Measurements from ENCODE around the gene PARD3B.

Gene PARD3B

DNA sequence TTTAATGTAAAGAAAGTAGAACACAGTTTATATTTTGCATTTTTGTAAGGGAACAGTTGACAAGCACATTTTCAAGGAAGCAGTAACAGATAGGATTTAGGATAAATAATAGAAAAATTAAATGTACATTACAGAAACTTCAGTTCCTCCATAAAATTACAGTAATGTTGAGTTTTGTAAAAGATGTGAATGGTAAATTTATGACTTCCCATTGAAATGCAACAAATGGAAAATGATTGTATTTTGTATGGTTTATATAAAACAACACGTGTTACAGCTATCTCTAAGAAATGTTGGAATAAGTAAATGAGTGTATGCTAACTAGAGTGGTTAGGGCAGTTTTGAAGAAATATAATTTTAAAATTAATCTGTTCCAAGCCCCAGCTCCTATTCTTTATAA lies 227.3 kb downstream of the PARD3B start:
- DNase-seq = no peak

DNA sequence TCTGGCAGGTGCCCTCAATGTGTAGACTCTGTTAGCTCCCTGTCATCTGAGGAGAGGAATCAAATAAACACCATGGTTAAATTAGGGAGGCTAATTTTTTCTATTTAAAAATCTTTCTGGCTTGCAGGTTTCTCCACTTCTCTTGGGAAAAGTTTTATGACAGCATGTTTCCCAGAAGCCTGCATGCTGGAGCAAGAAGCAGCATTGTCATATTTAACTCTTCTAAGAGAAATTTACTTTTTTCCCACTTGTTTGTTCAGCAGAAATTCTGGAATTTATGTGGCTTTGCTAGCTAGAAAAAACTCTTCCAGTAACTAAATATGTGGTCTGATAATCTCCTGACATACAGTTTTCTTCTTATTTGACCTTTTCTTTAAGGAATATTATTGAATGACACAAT lies 230.5 kb downstream of the PARD3B start:
- no peak for DNase-seq

DNA sequence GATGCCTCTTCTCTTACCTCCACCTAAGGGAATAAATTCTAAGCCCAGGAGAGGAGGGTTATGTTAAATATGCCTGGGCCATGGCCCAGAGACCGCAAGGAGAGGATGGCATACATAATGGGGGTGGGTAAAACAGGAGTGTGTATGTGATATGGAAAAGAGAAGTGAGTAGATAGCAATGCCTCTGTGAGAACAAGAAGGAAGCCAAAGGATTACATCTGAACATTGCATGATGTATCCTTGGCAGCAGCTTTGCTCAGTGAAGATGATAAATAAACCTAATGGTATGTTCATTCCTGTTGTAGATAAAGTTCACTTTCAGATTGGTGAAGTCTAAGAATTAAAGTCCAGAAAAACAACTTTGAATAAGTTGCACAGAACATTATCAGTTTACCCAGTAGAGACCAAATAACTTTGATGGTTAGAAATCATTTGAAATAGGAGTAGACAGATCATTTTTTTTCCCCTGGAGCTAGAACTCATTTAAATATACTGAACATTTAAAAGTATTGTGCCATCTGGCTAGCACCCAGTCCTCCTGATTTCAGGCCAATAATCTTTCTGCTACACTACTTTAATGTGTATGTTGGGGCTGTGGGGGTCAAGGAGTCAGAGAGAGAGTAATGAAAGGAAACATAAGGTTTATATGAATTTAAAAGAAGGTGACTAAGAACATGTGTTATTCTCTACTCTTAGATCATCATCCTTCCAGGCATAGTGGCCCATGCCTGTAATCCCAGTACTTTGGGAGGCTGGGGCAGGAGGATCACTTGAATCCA lies 231.7 kb downstream of the PARD3B start:
- DNase-seq = no peak

DNA sequence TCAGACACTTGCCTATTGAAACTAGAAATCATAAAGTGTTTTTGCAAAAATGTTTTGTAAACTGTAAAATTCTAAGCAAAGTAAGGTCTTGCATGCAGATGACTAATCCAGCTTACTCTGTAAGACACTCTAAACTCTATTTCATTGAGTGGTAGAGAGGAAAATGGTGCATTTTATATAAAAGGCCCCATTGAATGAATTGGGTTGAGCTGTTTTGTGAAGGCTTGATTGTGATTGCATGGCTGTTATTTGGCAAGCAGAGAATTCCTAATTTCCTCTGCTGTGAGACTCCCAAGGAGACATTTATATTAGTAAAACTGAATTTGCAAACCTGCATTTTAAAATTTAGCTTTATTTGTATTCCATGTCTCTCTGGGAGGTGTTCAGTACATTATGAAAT lies 234.5 kb downstream of the PARD3B start:
- DNase-seq = no peak

DNA sequence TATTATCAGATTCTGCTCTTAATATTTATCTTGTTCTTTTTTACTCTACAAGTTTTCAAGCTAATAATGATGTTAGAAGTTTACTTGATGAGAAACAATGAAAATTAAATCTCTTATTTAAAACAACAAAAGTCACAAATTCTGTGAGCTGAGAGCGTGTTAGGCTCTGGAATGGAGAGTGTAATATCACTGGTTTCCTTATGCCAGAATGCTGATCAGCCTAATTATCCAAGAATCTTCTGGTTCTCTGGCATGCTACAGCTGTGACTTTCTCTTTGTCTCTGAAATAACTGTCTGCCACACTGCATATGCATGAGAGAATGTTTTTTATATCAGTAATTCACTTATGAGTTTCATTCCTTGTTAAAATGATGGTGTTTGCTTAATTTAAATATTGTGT lies 236.7 kb downstream of the PARD3B start:
- no peak for DNase-seq

DNA sequence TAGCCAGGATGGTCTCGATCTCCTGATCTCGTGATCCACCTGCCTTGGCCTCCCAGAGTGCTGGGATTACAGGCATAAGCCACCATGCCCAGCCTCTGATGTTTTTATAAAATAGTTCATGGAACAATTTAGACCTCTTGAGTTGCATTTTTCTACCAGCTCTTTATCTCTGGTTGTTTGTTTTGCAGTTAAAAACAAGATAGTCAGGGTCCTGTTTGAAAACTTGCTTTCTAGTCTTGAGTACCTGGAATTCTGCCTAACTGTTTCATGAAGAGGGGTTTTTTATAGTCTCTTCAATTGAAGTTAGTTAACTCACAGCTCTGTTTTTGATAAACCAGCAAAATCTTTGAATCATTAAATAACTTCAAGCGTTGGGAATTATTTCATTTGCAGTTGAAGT lies 244.8 kb downstream of the PARD3B start:
- DNase-seq = no peak

DNA sequence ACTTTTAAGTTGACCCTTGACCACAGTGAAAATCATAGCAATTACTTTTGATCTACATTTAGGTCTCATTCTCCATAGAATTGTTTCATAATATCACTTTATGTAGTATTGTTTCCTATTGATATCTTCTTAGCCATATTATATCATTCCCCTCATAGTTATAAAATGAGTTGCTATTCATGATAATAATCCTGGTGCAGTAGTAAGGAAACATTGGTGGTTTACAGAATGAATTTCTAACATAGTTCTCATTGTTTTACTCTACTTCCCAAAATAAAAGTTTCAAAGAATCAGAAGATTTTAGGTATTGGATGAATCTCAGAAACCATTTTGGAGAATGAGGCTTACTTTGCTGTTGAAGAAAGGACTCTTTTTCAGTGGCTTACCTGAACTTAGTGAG lies 246.0 kb downstream of the PARD3B start:
- DNase-seq = no peak

DNA sequence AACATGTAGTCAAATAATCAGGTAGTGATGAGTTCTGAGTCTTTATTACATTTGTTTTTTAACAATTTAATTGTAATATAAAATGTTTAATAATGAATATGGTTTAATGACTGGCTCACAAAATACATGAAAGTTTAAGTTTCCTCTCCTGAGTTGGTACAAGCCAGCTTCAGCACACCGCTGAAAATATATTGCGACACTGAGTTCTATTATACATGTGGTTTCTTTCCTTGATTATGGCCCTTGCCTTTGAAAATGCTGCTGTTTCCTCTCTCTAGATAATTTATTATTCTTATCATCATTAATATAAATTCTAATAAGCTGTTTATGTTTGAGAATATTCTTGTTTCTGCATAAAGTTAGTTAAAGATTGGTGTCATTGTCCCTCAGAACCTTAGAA lies 249.3 kb downstream of the PARD3B start:
- DNase-seq = no peak

DNA sequence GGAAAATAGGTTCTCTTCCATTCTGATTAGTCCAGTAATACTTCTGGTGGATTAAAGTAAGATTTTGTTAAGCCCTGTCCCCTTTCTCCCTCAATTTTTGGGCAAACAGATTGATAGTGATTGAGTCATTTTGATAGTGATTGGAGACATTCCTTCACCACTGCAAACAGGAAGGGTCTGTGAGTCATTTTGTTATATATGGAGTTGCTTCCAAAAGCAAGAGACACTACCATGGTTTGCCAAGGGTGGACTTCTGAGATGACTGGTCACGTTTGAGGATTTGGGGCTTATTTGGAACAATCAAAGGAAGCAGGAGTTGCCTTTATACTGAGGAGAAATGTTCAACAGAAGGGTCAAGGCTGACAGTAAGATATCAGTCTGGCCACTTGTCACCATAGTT lies 249.9 kb downstream of the PARD3B start:
- no peak for DNase-seq

DNA sequence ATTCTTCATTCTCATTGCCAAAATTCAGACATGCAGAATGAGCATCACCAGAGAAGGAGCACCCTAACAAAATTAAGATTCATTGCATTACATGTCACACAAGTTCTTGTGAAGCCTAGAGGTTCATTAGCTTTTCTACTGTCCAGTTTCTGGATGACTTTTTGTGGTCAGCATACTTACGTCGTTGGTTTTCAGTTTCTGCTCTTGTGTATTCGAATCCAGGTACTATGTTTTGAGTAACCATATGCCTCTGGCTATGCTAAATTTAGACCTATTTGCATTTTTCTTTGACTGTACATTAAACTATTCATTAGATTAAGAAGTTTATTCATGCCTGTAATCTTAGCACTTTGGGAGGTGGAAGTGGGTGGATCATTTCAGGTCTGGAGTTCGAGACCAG lies 251.3 kb downstream of the PARD3B start:
- DNase-seq = no peak

DNA sequence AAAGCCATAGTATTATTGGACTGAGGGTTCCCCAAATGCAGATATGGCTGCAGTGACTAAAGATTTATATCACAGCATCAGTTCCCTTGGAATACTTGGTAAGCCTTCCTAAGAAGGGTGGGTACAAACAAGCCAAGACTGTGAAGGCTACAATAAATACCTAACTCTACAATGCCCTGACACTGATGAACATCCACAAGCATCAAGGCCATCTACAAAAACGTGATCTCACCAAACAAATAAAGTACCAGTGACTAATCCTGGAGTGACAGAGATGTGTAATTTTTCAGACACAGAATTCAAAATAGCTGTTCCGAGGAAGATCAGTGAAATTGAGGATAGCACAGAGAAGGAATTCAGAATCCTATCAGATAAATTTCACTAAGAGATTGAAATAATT lies 254.5 kb downstream of the PARD3B start:
- DNase-seq = no peak

DNA sequence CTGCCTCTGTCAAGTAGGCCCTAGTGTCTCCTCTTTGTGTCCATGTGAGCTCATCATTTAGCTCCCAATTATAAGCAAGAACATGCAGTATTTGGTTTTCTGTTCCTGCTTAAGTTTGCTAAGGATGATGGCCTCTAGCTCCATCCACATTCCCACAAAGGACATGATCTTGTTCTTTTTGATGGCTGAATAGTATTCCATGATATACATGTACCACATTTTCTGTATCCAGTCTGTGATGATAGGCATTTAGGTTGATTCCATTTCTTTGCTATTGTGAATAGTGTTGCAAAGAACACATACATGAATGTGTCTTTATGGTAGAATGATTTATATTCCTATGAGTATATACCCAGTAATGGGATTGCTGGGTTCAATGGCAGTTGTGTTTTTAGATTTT lies 263.2 kb downstream of the PARD3B start:
- DNase-seq = no peak

DNA sequence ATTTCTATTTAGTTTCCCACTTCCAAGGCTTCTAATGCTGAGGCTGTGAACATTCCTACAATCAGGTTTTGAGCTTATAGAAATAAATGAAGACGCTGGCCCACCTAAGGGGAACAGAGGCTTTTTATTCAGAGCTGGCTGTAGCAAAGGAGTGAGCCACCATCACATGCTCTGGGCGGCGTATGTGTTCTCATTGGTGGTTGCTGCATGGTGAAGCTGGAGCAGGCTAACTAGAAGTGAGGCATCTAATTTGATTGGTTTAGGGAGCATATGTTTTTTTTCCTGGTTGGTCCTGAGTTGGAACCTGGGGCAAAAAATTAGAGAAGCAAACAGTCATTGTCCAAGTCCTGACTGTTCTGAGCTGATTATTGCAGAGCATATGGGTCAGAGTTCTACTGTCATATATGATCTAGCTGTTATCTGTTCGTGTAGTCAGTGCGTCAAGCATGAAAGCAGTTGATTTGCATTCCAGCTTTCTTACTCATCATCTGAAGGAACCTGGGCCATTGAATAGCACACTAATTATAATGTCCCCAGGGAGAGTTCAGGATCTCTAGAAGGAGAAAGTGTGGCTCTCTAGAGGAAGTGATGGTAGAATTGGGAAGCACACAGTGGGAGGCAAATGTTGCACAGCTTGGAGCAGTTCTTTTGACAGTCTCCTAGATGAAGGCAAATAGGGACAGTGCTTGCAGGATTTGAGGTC lies 279.6 kb downstream of the PARD3B start:
- DNase-seq = no peak

DNA sequence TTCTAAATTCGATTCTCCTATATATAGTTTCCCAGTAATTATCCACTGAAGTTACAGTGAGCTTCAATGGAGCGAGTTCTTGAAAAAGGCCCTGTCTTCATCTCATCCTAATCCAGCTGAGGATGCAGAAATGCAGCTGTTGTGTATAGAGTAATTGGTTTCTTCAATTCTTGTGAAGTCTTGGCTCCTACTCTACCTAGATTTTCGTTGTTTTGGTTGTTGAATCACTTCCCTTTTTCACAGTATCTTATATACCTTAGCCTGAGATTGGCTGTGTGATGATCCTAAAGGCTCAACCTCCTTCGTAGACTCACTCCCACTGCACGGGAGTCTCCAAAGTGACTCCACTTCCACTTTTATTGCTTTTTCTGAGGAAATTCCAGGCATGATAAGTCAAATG lies 280.4 kb downstream of the PARD3B start:
- no peak for DNase-seq

DNA sequence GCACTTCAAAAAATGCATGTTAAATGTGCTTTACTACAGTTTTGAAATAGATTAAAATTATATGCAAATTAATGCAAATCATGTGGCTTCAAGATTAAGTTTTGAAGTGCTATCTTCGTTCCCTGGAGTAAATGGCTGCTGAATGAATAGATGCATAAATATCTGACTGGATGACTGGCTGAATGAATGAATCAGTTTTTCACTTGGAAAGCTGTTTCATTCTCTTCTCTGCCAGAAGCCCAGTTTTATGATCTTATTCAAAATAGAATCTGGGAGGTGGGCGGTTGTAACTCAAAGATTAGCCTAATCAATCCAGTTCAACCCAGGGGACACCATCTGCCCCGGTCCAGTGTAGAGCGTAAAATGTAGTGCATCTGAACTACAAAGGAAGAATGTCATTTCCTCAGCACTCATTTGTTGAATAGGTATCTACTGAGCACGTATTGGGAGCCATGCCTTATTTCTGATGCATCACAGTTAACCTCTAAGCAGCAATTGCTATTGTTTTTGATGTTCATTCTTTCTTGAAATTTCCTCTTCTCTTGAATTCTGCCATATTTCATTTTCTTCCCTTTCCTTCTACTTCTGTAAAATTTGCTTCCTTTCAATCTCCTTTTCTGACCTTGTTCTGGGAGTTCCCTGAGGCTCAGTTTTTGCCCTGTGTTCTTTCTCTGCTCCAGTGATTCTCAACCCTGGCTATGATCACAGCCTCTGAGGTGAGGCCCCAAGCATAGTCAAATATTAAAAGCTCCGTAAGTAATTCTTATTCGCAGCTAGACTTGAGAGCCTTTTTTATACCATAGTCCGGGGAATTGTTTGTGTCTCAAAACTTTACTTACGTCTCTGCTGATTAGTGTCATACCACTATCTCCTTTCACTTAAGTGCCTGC lies 282.7 kb downstream of the PARD3B start:
- DNase-seq = no peak

DNA sequence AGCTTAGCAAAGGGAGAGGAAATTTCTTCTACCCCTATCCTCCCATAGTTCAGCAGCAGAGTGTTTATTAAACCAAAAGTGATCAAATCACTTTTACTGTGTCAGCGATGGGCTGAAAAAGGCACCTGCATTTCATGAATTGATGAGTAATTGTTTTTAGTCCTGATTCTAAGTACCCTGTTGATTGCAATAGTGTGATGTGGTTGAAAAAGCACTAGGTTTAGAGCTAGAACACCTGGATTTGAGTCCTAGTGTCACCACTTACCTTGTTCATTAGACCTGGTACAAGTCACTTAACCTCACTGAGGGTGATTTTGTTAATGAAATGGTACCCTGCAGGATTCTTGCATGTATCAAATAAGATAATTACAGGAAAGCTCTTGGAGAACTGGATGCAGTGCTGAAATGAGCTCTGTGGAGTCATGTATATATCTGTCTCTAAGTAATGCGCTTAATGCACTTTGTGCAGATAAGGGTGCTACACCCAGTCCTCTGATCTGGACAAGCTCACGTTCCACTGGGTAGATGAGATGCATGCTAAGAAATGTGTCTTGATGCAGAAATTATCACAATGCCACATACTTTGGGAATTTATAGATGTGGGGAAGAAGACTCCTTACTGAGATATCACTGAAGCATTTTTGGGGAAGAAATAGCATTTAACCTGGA lies 289.6 kb downstream of the PARD3B start:
- DNase-seq = no peak

DNA sequence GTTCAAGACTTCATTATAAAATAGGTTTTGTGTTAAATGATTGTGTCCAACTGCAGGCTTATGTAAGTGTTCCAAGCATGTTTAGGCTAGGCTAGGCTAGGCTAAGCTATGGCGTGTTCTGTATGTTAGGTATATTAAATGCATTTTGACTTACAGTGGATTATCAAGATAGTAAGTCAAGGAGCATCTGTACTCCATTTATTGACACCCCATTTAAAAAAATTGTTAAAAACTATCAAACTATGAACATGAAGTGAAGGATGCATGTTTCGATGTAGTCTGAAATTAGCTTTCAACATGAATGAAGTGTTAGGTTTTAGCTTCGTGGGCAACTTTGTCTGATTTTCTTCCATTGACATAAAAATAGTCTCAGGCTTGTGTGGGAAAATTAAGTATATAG lies 290.5 kb downstream of the PARD3B start:
- DNase-seq = no peak

DNA sequence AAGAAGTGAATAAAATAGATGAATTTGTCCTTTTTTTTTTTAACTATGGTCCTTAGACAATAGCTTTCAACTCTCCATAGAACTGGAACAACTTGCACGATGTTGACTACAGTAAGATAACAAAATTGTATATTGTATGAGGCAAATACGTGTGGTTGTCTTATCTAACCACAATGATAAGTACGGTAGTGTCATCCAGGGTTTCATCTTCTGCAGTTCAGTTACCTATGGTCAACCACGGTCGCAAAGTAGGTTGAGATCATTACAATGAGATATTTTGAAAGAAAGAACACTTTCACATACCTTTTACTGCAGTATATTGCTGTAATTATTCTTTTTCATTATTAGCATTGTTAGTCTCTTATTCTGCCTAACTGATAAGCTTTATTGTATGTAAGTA lies 295.2 kb downstream of the PARD3B start:
- DNase-seq = no peak

DNA sequence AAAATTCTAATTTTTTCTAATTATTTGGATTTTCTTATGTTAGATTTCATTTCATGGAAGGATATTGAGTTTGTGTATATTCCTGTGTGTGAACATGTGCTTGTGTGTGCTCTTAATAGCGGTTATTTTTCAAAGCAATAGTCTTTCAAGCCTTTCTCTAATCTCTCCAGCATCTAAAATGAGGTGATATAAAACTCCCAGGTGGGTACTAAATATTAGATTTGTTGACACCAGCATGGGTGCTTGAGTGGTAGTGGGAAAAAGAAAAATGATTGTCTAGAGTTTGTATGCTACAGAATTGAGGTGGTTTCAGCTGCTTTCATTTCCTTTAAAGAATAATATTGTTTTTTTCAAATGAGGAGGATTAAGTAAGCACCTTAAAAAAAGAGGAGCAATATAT lies 296.8 kb downstream of the PARD3B start:
- DNase-seq = no peak

DNA sequence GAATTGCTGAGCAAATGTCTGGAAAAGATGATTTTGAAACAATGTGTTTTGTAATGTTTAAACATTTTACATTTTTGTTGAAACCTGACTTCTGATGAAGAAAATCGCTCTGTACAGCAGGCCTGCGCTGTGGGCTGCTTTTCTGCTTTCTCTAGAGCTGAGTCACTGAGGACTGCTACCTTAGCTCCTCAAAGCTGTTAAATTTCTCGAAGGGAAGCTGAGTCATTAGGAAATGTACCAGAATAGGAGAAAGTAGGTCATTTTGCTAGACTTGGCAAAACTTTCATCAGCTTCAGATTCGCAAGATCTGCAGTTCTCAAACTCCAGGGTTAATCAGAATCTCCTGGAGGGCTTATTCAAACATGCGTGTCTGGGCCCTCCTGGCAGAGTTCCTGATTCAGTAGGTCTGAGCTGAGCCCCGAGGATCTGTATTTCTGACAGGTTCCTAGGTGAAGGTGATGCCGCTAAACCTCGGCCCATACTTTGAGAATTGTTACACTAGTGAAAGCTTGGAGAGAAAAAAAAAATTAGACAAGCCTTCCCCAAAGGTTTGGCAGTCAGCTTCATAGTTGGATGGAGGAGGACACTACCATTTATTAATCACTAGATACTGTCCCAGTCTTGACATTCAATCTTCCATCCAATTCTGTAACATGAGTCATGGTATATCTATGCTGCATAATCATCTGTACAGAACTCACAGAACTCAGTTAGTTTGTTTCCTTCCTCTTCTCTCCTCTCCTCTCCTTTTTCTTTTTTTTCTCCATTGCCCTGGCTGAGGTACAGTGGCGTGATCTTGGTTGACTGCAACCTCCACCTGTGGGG lies 297.6 kb downstream of the PARD3B start:
- no peak for DNase-seq

DNA sequence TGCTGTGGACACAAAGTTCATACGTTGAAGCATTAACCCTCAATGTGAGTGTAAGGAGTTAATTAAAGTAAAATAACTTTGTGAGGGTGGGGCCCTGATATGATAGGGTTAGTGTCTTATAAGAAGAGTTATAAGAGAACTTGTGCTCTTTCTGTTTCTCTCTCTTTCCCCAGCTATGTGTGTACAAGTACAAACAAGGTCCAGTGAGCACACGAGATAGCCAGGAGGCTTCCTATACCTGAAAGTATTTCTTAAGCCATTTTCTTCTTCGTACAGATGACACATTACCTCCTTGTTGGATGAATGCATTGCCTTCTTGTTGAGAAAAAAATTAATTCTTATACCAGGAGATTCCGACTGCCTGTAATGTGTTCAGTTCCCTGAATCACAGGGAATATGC lies 301.2 kb downstream of the PARD3B start:
- no peak for DNase-seq

DNA sequence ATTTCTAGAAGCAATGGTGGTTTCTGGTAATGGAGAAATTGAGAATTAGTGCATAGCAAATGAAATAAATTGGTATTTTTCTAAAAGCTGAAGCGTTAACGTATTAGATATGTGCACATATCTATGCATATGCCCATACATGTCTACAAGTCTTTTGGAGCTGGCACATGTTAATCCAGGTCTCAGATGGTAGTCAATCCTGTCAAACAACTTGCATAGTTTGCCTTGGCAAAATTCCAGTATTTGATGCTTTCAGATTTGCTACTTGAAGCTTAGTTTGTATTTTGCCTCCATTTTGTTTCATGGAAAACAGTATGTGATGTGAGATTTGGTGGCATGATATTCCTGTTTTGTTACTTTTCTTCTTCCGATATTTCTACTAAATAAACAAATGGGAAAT lies 304.6 kb downstream of the PARD3B start:
- no peak for DNase-seq
